ENCODE data around the gene PXMP4.
"Not testable (repeated sequence)": the region's sequence is repeated elsewhere in the genome, so short reads cannot be mapped to it uniquely, and the experiment has no call there.

The PXMP4 gene

DNA sequence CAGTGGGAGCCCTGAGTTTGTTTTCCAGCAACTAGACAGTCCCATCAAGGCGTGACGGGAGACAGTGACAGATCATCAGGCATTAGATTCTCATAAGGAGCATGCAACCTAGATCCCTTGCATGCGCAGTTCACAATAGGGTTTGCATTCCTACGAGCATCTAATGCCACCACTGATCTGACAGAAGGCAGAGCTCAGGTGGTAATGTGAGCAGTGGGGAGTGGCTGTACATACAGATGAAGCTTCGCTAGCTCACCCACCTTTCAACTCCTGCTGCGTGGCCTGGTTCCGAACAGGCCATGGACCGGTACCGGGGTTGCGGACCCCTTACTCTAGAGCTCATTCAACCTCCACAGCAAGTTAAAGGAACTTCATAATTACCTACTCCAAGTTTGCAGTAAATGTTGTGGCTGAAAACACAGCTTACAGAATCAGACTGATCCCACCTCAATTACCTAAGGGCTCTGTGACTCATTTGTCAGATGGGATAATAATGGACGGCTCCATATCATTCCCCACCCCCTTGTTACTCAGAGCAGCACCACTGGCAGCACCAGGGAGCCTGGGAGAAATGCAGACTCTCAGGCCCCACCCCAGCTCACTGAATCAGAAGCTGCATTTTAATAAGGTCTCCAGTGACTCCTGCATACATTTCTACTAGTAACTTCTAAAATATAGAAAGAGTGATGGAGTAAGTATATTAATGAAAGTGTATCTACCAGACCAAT, 15.7 kb downstream of the PXMP4 start:
- H3K4me3 ChIP-seq (ENCODE audit: low read depth, low read length), result no peak overlapping the region

- H3K4me3 ChIP-seq (ENCODE audit: low read depth, low read length), result no peak overlapping the region
Observed at GRCh38 chr20:33703498-33704137, 16.5 kb downstream of the PXMP4 start.

GRCh38 chr20:33702861-33703260, 17.2 kb downstream of the PXMP4 start:
- H3K4me3 ChIP-seq (ENCODE audit: low read depth, low read length), result no peak overlapping the region

DNA sequence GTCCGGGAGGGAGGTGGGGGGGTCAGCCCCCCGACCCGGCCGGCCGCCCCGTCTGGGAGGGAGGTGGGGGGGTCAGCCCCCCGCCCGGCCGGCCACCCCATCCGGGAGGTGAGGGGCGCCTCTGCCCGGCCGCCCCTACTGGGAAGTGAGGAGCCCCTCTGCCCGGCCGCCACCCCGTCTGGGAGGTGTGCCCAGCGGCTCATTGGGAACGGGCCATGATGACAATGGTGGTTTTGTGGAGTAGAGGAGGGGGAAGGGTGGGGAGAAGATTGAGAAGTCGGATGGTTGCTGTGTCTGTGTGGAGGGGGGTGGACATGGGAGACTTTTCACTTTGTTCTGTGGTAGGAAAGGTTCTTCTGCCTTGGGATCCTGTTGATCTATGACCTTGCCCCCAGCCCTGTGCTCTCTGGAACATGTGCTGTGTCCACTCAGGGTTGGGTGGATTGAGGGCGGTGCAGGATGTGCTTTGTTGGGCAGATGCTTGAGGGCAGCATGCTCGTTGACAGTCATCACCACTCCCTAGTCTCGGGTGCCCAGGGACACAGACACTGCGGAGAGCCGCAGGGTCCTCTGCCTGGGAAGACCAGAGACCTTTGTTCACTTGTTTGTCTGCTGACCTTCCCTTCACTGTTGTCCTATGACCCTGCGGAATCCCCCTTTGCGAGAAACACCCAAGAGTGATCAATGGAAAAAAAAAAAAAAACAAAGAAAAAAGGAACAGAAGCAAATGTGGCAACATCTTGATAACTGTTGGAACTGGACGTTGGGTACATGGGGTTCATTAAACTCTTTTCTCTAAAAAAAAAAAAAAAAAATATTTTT, 18.3 kb downstream of the PXMP4 start:
- H3K4me3 ChIP-seq (ENCODE audit: low read depth, low read length), result no peak overlapping the region

GRCh38 chr20:33700696-33701441, 19.2 kb downstream of the PXMP4 start:
- not testable (repeated sequence) for H3K4me3 ChIP-seq (ENCODE audit: low read depth, low read length)

- not testable (repeated sequence) for H3K4me3 ChIP-seq (ENCODE audit: low read depth, low read length)
Observed at GRCh38 chr20:33698966-33699365, 21.1 kb downstream of the PXMP4 start.

- H3K4me3 ChIP-seq (ENCODE audit: low read depth, low read length), result no peak overlapping the region
Observed at GRCh38 chr20:33697129-33697528, 23.0 kb downstream of the PXMP4 start.

- H3K4me3 ChIP-seq (ENCODE audit: low read depth, low read length), result no peak overlapping the region
Observed at GRCh38 chr20:33696448-33696847, 23.7 kb downstream of the PXMP4 start.

GRCh38 chr20:33694639-33695012, 25.5 kb downstream of the PXMP4 start:
- H3K4me3 ChIP-seq (ENCODE audit: low read depth, low read length), result no peak overlapping the region

GRCh38 chr20:33693741-33694638, 26.1 kb downstream of the PXMP4 start:
- no peak overlapping the region for H3K4me3 ChIP-seq (ENCODE audit: low read depth, low read length)

DNA sequence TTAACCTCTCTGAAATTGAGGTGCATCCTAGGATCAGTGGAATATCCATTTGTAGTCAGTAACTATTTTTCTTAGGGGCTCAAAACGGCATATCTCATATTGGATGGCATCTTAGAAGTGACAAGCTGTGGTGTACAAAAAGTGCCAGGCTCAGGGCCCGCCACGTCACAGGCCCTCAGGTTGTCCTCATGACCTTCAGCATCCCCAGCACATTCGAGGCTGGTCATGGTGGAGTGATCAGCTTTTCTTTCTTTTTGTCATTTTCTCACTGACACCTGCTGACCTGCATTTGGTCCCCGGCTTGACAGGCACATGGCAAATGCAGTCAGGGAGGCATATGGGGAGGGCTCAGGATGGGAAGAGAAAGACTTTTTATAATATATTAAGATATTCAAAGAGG, 26.8 kb downstream of the PXMP4 start:
- no peak overlapping the region for H3K4me3 ChIP-seq (ENCODE audit: low read depth, low read length)

DNA sequence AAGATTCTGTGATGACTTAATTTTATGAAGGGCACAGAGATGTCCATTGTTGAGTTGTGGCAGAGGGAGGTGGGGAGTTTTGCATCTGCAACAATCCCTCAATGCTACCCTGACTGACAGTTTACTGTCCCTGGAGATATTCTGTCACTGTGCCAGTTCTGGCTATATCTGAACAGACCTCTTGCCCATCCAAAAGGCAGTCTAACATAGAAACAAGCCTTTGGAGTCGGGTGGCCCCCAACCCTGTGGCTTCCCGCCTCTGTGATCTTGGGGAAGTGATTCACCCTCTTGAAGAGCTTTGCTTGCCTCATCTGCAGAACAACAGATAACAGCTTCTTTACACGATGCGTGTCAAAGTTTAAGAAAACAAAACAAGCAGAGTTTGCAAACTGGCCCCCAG, 30.1 kb downstream of the PXMP4 start:
- no peak overlapping the region for H3K4me3 ChIP-seq (ENCODE audit: low read depth, low read length)

DNA sequence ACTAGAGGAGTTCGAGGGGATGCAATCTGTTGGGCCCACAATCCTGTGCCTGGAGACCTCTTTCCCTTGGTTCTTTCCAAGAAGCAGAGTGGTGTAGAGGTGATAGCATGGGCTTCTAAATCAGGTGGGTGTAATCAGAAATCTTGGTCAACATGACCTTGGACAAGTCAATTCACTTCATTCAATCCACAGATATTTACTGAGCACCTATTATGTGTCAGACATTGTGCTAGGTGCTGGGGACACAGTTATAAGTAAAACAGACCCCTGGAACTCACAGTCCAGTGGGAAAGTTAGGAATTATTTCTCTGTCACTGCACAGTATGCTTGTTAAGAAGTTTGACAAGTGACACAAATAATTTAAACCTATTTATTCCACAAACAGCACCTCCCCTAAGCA, 30.6 kb downstream of the PXMP4 start:
- H3K4me3 ChIP-seq (ENCODE audit: low read depth, low read length), result no peak overlapping the region

- no peak overlapping the region for H3K4me3 ChIP-seq (ENCODE audit: low read depth, low read length)
Observed at GRCh38 chr20:33688938-33689424, 31.1 kb downstream of the PXMP4 start.

GRCh38 chr20:33687993-33688937, 31.8 kb downstream of the PXMP4 start:
- H3K4me3 ChIP-seq (ENCODE audit: low read depth, low read length), result no peak overlapping the region

- no peak overlapping the region for H3K4me3 ChIP-seq (ENCODE audit: low read depth, low read length)
Observed at GRCh38 chr20:33687370-33687915, 32.7 kb downstream of the PXMP4 start.

- no peak overlapping the region for H3K4me3 ChIP-seq (ENCODE audit: low read depth, low read length)
Observed at GRCh38 chr20:33686984-33687366, 33.1 kb downstream of the PXMP4 start.

DNA sequence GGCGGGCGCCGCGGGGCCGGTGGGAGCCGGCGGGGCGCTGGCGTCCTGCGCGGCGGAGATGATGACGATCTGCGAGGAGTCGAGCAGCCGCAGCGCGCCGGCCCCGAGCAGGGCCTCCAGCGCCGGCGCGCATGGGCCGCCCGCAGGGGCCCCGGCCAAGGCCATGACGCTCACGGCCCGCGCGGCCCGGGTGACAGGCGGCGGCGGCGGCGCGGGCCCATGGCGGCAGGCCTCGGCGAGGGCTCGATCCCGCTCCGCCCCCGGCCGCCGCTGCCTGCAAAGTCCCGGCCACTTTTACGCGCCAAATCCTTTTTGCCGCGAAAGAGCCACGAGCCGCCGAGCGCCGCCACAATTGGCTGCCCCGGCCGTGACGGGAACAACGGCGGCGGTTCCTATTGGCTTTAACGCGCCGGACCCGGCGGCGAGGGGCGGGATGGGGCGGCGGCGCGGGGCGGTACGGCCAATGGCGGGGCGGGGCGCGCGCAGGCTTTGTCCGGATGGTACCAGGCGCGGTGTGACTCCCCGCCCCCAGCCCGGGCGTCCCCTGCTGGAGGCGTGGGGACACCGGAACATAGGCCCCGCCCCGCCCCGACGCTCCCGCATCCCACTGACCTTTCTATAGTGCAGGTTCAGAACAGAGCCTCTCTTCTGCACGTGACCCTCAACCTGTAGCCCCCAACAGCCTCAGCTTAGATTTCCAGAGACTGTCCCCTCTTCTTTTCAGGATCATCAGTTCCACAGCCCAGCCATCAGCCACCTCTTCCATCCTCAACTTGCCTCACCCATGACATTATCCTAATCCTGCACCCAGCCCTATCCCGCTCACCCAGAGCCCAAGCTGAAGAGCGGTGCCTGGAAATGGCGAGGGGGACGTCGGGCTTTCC, 33.8 kb downstream of the PXMP4 start, which contains the start of gene E2F1:
Gene E2F1 (minus strand): TSS at position 286 of the 884 bp plus-strand sequence. CDS start 121 bp downstream, at position 165.
- peak within 1 kb of the TSS; percentile 72 for H3K4me3 ChIP-seq (ENCODE audit: low read depth, low read length)

Measured in iPS-11a (cell line).